HG03135 (cell line): ENCODE results near the gene CAPZB.
A peak's percentile ranks its signal among the peaks of the same experiment; 100 is the strongest.
"Not testable (repeated sequence)": the region's sequence is repeated elsewhere in the genome, so short reads cannot be mapped to it uniquely, and the experiment has no call there.

Experiments used
- ATAC-seq: cut with Tn5 transposase; IDR thresholded peaks from one replicate; pipeline ENCODE4 v1.9.1; 2021; ENCODE audit warnings: mild to moderate bottlenecking, moderate library complexity; ENCODE audit not compliant: unreplicated experiment

The CAPZB gene

DNA sequence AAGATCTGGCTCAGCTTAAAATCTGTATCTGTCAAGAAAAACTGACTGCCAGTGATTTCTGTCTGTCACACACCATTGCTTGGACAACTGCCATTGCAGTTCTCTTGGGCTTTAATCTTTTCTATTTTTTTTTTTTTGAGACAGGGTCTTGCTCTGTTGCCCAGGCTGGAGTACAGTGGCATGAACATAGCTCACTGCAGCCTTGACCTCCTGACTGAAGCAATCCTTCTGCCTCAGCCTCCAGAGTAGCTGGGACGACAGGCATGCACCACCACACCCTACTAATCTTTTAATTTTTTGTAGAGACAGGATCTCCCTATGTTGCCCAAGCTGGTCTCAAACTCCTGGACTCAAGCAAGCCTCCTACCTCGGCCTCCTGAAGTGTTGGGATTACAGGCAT is 14.5 kb upstream of the CAPZB start:
- ATAC-seq, result not testable (repeated sequence)

DNA sequence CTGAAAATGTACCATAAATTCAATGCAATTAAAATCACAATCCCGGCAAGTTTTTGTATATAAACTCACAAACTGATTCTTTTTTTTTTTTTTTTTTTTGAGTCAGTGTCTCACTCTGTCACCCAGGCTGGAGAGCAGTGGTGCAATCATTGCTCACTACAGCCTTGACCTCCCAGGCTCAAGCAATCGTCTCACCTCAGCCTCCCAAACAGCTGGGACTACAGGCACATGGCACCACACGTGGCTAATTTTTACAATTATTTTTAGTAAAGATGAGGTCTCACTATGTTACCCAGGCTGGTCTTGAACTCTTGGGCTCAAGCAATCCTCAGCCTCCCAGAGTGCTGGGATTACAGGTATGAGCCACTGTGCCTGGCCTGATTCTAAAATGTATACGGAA is 12.1 kb upstream of the CAPZB start:
- ATAC-seq, result not testable (repeated sequence)

DNA sequence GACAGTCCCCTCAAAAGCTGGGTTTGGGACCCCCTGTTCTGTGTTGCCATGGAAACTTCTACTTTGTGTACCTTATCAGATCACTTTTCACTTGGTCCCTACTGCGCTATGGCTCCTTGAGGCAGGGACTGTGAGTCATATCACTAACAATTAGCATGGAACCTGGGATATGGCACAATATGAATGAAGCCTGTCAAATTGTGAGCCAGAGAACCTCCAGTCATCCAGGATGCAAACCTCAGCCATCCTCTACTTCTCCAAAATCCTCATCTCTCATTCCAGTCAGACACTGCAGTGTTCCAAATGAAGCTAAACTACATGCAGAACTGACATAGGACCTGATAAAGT is 11.2 kb upstream of the CAPZB start:
- ATAC-seq, result no peak

DNA sequence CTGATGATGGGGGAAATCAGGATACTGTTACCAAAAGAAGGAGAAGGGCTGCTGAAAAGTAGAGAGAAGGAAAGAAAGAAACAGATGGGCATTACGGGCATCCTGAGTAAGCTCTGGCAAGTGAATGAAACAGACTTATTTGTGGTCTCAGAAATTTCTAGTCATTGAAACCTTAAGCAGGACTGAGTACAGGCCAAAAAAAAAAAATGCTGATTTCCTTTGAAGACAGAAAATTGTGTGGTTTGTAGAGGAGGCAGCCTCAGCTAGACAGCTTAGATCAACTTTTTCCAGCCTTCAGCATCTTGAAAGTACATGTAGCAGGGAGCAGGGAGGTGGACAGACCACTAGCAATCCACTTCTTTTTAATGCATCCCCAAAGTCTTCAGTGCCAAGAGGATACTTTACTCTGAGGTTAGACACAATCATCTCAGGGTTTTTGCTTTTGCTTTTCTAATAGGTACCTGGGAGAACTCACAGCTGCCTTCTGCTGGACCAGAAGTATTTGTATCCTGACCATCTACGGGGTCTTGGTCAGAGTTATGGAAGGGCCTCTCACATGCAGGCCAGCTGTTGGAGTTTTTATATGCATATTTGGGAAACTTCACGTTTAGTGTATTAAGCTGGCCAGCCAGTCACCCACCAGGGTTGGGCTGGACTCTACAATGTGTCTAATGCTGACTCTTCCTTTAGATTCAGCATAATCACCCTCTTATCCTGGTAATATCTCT is 10.6 kb upstream of the CAPZB start:
- no peak for ATAC-seq

DNA sequence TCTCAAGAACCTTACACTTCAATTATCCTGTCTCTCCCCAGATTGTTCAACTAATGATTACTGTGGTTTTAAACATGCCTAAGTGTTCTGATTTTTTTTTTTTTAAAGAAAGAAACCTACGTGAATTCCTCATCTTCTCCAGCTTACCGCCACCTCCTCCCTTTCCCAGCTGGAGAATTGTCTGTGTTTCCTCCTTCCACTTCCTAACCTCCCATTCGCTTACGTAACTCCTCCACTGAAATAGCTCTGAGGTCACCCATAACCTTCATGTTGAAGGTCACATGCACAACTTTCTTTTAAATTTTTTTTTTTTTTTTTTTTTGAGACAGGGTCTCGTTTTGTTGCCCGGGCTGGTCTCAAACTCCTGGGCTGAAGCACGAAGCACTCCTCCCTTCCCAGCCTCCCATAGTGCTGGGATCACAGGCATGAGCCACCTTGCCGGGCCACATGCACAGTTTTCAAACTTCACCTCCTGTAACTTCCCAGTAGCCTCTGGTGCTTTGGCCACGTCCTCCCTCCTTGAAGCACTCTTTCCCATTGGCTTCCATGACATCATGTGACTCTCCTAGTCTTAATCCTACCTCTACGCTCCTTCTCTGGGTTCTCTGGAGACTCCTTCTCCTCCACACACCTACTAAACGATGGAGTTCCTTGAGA is 9.8 kb upstream of the CAPZB start:
- ATAC-seq, result no peak

DNA sequence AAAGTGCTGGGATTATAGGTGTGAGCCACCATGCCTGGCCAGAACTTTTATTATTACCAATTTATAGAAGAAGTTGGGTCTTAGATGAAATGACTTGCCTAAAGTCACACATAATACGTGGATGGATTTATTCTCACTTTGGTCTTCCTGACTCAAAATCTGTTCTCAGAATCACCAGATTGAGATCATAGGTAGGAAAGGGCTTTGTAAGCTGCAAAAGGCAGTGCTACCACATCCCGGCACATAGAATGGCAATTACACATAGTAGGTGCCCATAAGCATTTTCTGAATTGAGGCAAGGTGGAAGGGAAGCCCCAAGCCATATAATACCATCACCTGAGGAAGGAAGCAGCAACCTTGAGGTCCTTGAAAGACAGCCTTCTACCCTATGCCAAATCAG is 8.2 kb upstream of the CAPZB start:
- ATAC-seq, result no peak

DNA sequence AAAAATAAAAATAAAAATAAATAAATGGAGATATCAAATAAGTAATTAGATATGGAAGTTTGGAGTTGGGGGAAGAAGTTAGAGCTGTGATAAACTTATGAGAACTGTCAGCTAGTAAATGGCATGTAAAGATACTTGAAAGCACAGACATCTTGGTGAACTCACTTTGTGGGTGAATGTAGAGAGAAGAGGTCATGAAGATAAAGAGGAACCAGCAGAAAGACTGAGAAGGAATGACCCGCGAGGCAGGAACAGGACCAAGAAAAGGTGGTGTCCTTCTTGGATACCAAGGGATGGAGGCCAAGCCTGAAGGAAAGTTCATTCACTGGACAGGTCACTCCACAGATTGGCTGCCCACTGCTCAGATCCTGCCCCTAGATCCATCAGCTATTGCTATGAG is 4.7 kb upstream of the CAPZB start:
- no peak for ATAC-seq

DNA sequence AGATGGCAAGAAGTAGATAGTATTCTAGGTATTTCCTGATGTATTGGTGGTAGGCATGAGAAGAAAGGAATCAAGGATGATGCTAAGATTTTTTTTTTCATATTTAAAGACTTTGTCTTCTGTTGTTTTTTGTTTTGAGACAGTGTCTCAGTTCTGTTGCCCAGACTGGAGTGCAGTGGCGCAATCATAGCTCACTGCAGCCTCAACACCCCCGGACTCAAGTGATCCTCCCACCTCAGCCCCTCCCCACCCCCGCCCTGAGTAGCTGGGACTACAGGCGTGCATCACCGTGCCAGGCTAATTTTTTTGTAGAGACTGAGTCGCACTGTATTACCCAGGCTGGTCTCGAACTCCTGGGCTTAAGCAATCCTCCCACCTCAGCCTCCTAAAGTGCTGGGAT is 2.8 kb upstream of the CAPZB start:
- no peak for ATAC-seq

DNA sequence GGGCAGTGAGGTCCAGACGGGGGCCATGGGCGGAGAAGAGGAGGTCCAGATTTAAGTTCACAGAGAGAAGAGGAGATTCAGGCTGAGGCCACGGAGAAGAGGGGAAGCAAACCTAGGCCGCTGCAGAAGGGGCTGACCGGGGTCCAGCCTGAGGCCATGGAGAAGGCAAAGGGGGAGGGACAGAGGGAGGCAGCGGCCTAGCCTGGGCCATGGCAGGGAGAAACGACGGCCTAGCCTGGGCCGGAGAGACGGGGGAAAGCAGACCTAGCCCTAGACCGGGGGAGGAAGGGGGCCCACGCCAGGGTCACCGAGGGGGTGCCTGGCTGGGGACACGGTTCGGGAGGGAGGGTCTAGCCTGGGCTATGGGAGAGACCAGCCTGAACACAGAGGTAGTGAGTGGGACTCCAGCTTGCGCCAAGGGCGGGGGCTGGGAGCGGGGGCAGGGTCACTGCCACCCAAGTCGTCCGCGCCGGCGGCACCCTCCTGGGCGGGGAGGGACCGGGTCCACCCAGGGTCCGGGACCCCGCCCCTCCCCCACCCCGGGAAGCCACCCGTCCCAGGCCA is 459 bp downstream of the CAPZB start:
- peak; percentile 4 for ATAC-seq

DNA sequence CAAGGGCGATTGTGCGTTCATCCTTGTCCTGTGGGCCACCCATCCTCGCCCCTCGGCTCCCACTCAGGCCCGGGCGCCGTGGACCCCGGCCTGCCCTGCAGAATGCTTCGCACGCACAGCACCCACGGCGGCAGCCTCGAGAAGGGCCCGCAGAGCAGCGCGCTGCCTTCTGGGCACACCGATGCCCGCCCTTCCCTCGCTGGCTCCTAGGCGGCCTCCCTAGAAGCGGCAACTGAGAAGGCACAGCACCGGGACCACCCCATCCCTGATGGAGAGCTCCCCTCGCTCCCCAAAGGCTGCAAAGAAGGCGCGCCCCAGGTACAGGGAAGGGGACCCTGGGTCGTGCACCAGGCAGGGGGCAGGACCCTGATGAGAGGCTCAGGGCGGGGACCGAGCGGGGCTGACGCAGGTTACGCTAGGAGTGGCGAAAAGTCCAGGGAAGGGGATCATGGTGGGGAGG is 971 bp downstream of the CAPZB start:
- ATAC-seq, result no peak

DNA sequence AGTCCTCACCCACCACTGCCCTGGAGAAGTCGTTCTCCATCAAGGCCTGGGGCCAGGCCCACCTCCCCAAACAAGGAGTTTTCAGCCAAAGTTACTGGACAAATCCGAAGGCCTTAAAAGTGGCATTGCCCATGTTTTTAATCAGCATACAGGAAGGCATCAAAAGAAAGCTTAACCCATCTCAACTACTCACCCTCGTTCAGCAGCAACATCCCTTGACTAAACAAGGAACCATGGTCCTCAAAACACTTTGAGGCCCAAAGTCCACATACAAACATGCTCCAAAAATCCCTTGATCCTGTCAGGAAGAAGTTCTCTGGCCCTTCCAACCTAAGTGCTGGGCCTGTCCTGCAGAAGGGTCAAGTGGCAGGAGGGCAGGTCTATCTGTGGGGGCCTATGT is 1.6 kb downstream of the CAPZB start:
- ATAC-seq, result no peak

DNA sequence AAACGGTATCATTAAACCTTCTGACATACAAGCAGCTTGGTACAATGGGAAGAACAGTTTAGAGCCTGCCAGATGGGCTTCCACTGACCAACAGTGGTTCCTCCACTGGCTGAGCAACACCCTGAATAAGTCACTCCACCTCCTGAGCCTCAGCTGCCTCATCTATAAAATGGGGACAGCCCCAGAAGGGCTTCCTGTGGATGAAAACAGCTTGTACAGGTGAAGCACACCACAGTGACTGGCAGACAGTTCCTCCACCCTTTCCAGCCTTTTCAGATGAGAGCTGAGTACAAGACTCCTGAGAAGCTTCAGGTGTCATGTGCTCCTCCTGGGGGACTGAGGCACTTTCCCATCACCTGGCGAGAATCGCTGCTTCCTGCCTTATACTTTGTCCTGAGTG is 2.1 kb downstream of the CAPZB start:
- ATAC-seq, result no peak

DNA sequence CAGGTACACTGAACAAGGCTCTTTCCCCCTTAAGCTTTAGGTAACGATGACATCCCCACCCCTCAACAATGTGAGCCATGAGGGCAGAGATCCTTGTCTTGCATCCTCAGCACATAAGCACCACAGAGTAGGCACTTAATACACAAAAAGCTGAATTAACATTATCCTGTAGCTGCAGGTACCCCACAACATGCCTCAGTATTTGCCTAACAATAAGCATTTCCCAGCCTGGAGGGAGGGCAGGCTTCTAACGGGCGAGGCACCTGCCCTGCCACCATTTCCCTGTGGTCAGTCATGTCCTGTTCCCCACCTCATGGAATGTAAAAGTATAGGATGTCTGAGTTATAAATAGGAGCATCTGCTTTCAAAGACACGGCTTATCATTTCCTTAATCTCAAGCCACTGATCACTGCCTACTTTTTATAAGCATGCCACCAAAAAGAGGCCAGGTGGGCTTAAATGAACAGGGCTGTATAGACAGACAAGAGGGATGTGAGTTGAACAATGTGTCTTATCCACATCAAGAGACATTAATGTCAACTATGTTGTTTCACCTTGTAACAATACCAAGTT is 3.4 kb downstream of the CAPZB start:
- ATAC-seq, result no peak

DNA sequence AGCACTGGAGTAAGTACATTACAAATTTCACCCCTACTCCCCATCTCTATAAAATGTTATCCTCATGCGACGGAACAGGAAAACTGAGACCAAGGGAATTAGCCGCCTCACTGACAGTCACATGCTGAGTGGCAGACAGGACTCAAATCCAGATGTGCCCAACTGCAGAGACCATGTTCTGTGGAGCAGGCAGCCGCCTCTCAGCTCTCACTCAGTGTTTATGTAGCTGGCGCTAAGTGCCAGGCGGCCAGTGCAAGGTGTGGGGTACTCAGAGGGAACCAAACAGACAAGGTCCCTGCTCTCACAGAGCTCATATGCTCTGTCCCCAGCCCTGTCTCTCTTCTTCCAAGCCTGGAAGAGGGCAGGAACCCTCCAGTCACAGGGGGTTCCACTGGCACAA is 5.1 kb downstream of the CAPZB start:
- no peak for ATAC-seq

DNA sequence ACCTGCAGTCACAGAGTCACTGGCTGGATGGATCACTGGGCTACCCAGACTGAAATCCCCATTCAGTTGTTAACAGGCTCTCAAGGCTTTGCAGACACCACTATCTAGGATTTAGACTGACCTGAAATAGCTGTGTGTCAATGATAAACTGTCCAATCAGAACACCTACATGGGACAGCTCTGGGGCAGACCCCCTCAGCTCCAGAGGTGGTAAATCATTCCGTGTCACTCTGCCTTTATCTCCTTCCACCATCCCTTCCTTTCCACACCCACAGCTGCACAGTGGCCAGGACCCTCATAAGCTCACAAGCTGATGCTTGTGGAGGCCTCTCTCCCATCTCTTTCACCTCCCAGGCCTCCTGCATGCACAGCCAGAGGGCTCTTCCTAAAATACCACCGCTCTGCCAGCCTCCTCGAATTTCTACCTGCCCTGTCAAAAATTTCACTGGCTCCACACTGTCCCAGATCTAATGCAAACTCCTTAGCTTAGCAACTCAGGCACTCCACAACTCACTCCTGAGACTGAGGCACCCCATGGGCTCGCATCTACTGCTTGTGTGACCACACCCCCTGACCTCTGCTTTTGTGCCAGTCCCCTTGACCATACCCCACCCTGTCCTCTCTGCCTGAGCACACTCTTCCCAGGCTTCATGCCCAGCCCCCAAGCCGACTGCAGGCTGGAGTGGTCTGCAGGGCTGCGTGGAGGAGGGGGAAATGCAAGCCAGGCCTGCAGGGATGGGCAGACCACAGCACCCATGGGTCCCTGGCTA is 5.8 kb downstream of the CAPZB start:
- no peak for ATAC-seq

DNA sequence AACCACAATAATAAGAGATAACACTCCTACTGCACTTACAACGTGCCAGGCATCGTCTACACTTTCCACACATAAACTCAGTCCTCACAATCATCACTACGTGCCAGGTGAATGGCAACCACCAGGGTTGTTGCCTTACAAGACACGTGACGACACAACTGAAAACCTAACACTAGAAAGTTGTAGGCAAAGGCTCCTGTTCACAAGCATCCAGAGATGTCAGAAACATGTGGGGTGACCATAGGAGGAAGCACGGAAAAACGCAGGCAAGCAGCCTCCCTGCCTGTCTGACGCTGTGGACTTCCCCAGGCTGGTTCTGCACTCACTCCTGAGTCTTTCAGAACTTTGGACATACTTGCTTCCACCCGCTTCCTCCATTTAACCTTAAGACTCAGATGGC is 7.0 kb downstream of the CAPZB start:
- ATAC-seq, result no peak

DNA sequence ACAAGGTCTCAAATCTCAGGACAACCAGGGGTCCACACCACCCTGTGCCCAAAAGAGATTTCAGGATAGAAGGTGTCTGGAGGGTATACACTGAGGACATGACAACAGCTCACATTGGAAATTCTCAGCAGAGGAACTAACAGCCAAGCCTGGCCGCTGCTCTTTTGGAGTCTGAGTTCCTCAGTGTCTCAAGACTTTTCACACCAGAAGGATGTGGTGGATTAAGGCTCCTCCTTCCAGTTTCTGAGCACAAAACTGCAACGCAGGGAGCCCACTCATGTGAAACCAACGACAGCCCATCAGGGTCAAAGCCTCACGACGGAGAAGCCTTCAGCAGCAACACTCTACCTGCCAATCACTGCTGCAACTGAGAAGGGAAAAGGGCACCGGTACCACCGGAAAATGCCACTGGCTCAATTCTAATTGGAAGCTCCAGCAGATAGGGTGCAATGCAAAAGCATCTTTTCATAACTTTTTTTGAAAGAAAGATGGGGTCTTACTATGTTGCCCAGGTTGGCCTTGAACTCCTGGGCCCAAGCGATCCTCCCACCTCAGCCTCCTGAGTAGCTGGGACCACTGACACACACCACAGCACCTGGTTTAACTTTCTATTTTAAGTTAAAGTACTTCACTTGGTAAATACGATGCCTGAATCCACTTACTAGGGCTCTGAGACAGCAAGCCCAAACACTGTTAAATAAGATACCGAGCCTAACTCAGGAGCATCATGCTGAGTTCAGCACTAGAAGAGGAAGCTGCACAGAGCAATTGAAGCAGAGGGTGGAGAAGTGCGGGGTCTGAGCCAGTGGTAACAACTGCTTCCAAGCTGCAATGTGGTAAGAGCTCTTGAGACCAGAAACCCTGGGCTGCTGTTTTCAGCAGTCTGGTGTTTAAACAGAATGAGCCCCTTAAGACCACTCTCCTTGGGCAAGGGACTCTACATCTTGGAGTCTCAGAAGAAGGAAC is 7.8 kb downstream of the CAPZB start:
- ATAC-seq, result peak; percentile 58

DNA sequence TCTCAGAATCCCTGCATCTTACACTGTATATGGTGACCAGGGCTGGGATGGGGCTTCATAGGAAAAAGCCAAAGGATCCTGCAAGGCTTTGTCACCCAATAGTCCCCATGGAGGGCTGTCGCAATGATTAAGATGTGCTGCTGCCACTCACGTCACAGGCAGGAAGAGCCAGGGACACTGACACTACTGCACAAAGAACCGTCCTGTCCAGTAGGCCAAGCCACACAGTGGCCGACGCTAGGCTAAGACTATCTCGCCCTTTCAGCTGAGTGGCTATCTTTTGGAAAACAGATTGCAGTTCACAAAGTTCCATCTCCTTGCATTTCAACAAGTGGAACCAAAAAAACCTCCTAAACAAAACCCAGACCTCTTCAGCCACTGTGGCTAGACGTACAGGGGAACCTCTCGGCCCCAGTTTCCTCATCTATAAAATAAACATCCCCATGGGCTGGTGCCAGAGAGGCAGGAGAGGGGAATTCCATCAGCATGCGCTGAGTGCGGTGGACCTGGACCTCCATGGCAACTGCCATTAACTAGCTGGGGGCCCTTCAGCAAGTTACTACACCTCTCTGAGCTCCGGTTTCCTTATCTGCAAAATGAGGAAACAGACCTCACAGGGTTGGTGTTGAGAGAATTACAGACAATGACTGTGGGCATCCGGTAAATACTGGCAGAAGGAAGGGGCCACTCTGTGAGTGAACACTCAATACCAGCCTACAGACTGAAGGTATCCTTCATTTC is 8.7 kb downstream of the CAPZB start:
- ATAC-seq, result peak; percentile 36

DNA sequence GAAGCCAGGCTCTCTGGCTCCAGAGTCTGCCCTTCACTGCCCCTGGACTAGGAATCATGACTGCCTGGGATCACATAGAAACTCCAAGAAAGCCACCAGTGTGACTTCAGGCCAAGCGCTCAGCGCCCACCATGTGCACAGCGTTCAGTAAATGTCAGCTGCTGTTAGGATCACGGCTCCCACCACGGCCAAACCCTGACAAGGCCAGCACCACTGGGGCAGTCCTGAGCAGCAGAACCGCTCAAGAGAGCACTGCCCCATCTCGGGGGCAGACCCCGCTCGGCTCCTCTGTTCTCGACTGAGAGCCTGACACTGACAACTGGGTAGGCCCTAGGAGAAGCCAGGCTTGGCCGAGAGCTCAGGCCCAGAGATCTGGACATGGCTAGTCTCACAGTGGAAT is 10.0 kb downstream of the CAPZB start:
- no peak for ATAC-seq

DNA sequence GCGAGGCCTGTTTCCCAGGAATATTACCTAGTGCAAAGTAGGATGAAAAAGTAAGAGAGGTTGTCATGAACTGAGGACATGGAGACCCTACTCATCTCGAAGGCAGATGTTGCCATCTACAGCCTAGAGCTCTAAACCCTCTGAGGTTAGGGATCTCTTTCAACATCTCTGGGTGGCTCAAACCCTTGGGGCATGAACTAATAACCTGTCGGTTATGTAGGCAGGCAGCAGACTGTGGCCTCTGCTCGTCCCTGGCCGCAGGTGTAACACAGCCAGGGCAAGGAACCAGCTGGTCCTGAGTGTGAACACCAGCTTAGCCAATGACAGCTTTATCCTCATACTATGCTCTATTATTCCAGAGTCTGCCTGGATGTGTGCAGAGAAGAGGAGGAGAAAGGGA is 13.2 kb downstream of the CAPZB start:
- no peak for ATAC-seq
